ENCODE data around the gene UBE2H. TPM values are rescaled to one million over a fixed set of nuclear protein-coding genes. Genes with fewer than 3 reads are reported as not detected.

Gene UBE2H
- total RNA-seq, 6 donors from 2014 or later, result 60.5 to 138 (median 65.4) TPM

DNA sequence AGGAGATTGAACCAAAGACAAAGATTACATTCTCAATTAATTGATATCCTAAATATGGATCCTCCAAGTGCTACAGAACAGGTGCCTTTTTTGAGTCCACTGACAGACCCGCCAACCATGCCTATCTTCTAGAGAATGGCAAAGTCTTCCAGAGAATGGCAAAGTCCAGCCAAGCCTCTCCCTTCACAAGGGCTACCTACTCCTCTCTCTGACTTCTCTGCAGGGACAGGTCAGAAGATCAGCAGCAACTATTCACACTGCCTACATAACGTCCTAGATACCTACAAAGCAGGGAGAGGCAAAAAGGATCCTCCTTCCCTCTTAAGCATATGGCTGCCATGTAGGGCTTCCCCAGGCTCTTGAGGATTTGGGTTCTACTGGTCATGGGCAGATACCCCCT lies 12.4 kb downstream of the UBE2H start:
- WGBS, 2 donors, result 83 to 92% methylated on average over 2 of the region's 2 CpGs
- ATAC-seq (ENCODE audit: low FRiP score in 2 of 2), result no peak
- Histone ChIP-seq H3K27ac (no peak overlapping the region), H3K36me3 (peaks cover 0 to 10% (median 4%) of the 10 kb centered on the region in 4 donors), H3K27me3 (no peaks in the 10 kb centered on the region), H3K9me3 (no peaks in the 10 kb centered on the region), H3K4me3 (no peak overlapping the region), H3K4me1 (peaks cover 0 to 7% (median 5%) of the 10 kb centered on the region in 4 donors)
- no peak for DNase-seq
- TF ChIP-seq EP300 (IDR thresholded peaks at IDR 0.05), result no peak
- no peak for TF ChIP-seq POLR2A (IDR thresholded peaks at IDR 0.05)
- TF ChIP-seq, protein P1, sequence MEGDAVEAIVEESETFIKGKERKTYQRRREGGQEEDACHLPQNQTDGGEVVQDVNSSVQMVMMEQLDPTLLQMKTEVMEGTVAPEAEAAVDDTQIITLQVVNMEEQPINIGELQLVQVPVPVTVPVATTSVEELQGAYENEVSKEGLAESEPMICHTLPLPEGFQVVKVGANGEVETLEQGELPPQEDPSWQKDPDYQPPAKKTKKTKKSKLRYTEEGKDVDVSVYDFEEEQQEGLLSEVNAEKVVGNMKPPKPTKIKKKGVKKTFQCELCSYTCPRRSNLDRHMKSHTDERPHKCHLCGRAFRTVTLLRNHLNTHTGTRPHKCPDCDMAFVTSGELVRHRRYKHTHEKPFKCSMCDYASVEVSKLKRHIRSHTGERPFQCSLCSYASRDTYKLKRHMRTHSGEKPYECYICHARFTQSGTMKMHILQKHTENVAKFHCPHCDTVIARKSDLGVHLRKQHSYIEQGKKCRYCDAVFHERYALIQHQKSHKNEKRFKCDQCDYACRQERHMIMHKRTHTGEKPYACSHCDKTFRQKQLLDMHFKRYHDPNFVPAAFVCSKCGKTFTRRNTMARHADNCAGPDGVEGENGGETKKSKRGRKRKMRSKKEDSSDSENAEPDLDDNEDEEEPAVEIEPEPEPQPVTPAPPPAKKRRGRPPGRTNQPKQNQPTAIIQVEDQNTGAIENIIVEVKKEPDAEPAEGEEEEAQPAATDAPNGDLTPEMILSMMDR (IDR thresholded peaks at IDR 0.05), result no peak
- no peak for TF ChIP-seq POLR2AphosphoS5 (IDR thresholded peaks at IDR 0.05)

DNA sequence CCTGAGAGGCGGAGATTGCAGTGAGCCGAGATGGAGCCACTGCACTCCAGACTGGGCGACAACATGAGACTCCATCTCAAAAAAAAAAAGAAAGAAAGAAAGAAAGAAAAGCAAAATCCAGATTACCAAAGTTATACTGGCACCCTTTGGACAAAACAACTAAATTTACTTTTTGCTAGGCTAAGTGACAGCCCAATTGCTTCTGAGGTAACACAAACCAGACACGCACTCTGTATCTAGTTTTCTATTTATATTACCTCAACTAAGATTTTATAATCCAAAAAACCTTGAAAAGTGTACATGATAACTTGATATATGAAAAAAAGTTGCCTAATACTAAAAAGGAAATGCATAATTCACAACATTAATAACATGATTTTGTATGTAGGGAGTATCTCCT lies 12.9 kb downstream of the UBE2H start:
- peaks cover 0 to 7% (median 5%) of the 10 kb centered on the region in 4 donors for H3K4me1 ChIP-seq
- ATAC-seq (ENCODE audit: low FRiP score in 2 of 2) (no peak), DNase-seq (no peak)
- H3K27me3 ChIP-seq, result no peaks in the 10 kb centered on the region
- H3K36me3 ChIP-seq, result peaks cover 0 to 10% (median 4%) of the 10 kb centered on the region in 4 donors
- WGBS, 2 donors, result 94 to 95% methylated on average over 4 of the region's 4 CpGs
- H3K4me3 ChIP-seq, result no peak overlapping the region
- no peaks in the 10 kb centered on the region for H3K9me3 ChIP-seq
- no peak overlapping the region for H3K27ac ChIP-seq
- TF ChIP-seq, protein P1 (IDR thresholded peaks at IDR 0.05), result no peak
- TF ChIP-seq POLR2AphosphoS5 (IDR thresholded peaks at IDR 0.05), result no peak
- TF ChIP-seq EP300 (IDR thresholded peaks at IDR 0.05), result no peak
- no peak for TF ChIP-seq POLR2A (IDR thresholded peaks at IDR 0.05)

DNA sequence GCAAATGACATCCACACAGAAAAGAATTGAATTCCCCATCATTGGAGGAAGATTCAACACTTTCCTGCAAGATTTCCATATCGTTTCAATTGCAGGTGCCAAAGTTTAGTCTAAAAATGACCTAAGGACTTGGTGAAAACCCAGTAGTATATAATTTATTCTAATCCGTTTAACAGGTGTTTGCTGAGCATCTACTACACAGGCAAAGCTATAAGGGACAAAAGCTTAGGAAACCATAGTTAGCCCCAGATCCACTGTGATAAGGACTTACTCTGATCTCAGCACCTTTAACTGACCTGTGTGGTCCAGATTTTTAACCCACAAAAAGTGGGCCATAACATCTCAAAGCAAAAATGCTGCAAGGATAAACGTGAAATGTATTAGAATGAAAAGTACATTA lies 19.1 kb downstream of the UBE2H start:
- TF ChIP-seq POLR2A (IDR thresholded peaks at IDR 0.05) (no peak), POLR2AphosphoS5 (IDR thresholded peaks at IDR 0.05) (no peak), EP300 (IDR thresholded peaks at IDR 0.05) (no peak)
- TF ChIP-seq, protein P1 (IDR thresholded peaks at IDR 0.05), result no peak
- Histone ChIP-seq H3K9me3 (no peaks in the 10 kb centered on the region), H3K27me3 (no peaks in the 10 kb centered on the region), H3K36me3 (peaks cover 0 to 15% (median 7%) of the 10 kb centered on the region in 4 donors), H3K4me3 (no peak overlapping the region), H3K27ac (no peak overlapping the region), H3K4me1 (peaks cover 0 to 9% (median 3%) of the 10 kb centered on the region in 4 donors)
- DNase-seq, result no peak
- ATAC-seq (ENCODE audit: low FRiP score in 2 of 2), result no peak
- 78% methylated on average over 3 of the region's 3 CpGs for WGBS, 2 donors

DNA sequence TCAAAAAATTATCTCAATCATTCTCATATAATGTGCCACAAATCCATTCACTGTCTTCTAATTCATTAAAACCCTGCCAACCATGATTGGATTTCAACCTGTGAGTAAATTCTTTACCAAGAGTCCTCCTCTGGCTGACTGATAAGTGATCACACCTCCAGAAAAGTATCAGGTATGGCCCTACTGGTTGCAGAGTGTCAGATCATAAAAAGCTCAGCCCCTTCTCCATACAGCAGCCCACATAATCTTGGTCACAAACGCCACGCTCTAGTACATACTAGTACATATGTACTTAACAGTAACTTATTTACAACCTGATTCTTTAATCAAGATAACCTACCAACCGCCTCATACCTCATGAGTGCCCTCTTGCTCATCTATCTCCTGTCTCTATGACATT lies 26.1 kb downstream of the UBE2H start:
- H3K4me3 ChIP-seq, result no peak overlapping the region
- no peak for TF ChIP-seq POLR2A (IDR thresholded peaks at IDR 0.05)
- TF ChIP-seq, protein P1 (IDR thresholded peaks at IDR 0.05), result no peak
- TF ChIP-seq EP300 (IDR thresholded peaks at IDR 0.05), result no peak
- TF ChIP-seq POLR2AphosphoS5 (IDR thresholded peaks at IDR 0.05), result no peak
- peak in 1 of 2 donors; percentile 26 for ATAC-seq (ENCODE audit: low FRiP score in 2 of 2)
- H3K27me3 ChIP-seq, result no peaks in the 10 kb centered on the region
- DNase-seq, result no peak
- no peak overlapping the region for H3K27ac ChIP-seq
- WGBS, 2 donors, result 87 to 92% methylated on average over 3 of the region's 3 CpGs
- H3K9me3 ChIP-seq, result no peaks in the 10 kb centered on the region
- peaks cover 0 to 12% (median 6%) of the 10 kb centered on the region in 4 donors for H3K36me3 ChIP-seq
- peaks cover 0 to 14% (median 7%) of the 10 kb centered on the region in 4 donors for H3K4me1 ChIP-seq

- Histone ChIP-seq H3K4me1 (peaks cover 0 to 14% (median 7%) of the 10 kb centered on the region in 4 donors), H3K9me3 (no peaks in the 10 kb centered on the region), H3K4me3 (no peak overlapping the region), H3K27me3 (no peaks in the 10 kb centered on the region), H3K27ac (no peak overlapping the region), H3K36me3 (peaks cover 0 to 15% (median 6%) of the 10 kb centered on the region in 4 donors)
- DNase-seq, result no peak
- peak in 1 of 2 donors; percentile 90 for ATAC-seq (ENCODE audit: low FRiP score in 2 of 2)
- WGBS, 2 donors, result 85 to 86% methylated on average over 8 of the region's 8 CpGs
- no peak for TF ChIP-seq POLR2AphosphoS5 (IDR thresholded peaks at IDR 0.05)
- TF ChIP-seq EP300 (IDR thresholded peaks at IDR 0.05), result no peak
- TF ChIP-seq POLR2A (IDR thresholded peaks at IDR 0.05), result no peak
- TF ChIP-seq, protein P1 (IDR thresholded peaks at IDR 0.05), result no peak
Measured at GRCh38 chr7:129925416-129926002, 27.3 kb downstream of the UBE2H start.

Measured in upper lobe of left lung (tissue), 6 donors.